Panc1 (cell line): ENCODE data around the gene EIF4G3. TPM values are rescaled to one million over a fixed set of nuclear protein-coding genes. Genes with fewer than 3 reads are reported as not detected.

ENCODE experiments used
- ATAC-seq: fragments of 200-7000 bp; cut with Tn5 transposase; 2 replicates; pipeline ENCODE4 v1.9.1; 2020; ENCODE audit warnings: mild to moderate bottlenecking, moderate library complexity
- BruUV-seq: library from RNA; stranded (reverse); fragments of 400-500 nt; replicated peaks from 2 replicates; lab custom pipeline; 2021; lab: Mats Ljungman, UMichigan
- CTCF ChIA-PET: fragments of 300-600 bp; sonication (Branson Sonifier 250); formaldehyde crosslinking; loops from one replicate; lab custom pipeline; 2022; ENCODE audit warnings: antibody characterized with exemption; lab: Charles Lee
- POLR2A ChIA-PET: fragments of 300-600 bp; sonication (Branson Sonifier 250); formaldehyde crosslinking; loops from one replicate; lab custom pipeline; 2022; ENCODE audit warnings: antibody characterized with exemption; lab: Charles Lee
- DNase-seq: peaks from one replicate; pipeline ENCODE4 v3.0.0-alpha.2; 2010; ENCODE audit warnings: low read depth, low spot score
- H3K27ac ChIP-seq: 2 replicates; pipeline ENCODE4 v1.5.1; 2011; ENCODE audit warnings: mild to moderate bottlenecking, low read length, inconsistent platforms
- H3K27me3 ChIP-seq: fragments of 200-500 bp; sonication (Bioruptor generic); 2 replicates; pipeline ENCODE4 v1.6.0; 2014; ENCODE audit warnings: low read length, inconsistent platforms; ENCODE audit not compliant: control insufficient read depth, insufficient read depth
- H3K36me3 ChIP-seq: fragments of 200-500 bp; sonication (Bioruptor generic); 2 replicates; pipeline ENCODE4 v1.5.1; 2014; ENCODE audit warnings: inconsistent platforms, mild to moderate bottlenecking, low read length, moderate library complexity; ENCODE audit not compliant: control insufficient read depth, insufficient read depth
- H3K4me1 ChIP-seq: 2 replicates; pipeline ENCODE4 v1.5.1; 2011; ENCODE audit warnings: inconsistent platforms, mild to moderate bottlenecking, low read length, moderate library complexity; ENCODE audit not compliant: control insufficient read depth, insufficient read depth
- H3K4me3 ChIP-seq, 2 experiments: 2 replicates each; pipeline ENCODE4 v1.5.1; 2011 to 2012; ENCODE audit warnings: low read depth in 2 of 2, low read length in 2 of 2, mild to moderate bottlenecking in 2 of 2, inconsistent platforms in 1 of 2, moderate library complexity in 1 of 2
- H3K9me3 ChIP-seq: fragments of 200-500 bp; sonication (Bioruptor generic); 2 replicates; pipeline ENCODE4 v1.5.1; 2014; ENCODE audit warnings: low read depth, mild to moderate bottlenecking, inconsistent platforms, low read length, moderate library complexity; ENCODE audit not compliant: control insufficient read depth, insufficient read depth
- POLR2AphosphoS5 ChIP-seq: IDR thresholded peaks from 2 replicates; pipeline ENCODE4 v1.6.1; 2012; ENCODE audit warnings: mild to moderate bottlenecking, low read depth, low read length, moderate library complexity
- SIN3A ChIP-seq: IDR thresholded peaks from 2 replicates; pipeline ENCODE4 v1.6.1; 2012; ENCODE audit warnings: low read depth, mild to moderate bottlenecking, low read length, moderate library complexity, borderline replicate concordance; ENCODE audit not compliant: insufficient read depth
- TCF7L2 ChIP-seq: IDR thresholded peaks from 2 replicates; pipeline ENCODE4 v1.6.1; 2011; ENCODE audit warnings: mild to moderate bottlenecking, low read depth, low read length, inconsistent platforms
- in situ Hi-C: cut with HindIII; loops from 2 replicates; pipeline ENCODE4 v1.10.0; 2016; ENCODE audit warnings: low sequenced_read_pairs, low pct_unique_long_range_greater_than_20kb
- intact Hi-C: fragments of 100-400 bp; cut with micrococcal nuclease; formaldehyde crosslinking; loops from one replicate; pipeline ENCODE4 v1.10.0; 2022; ENCODE audit not compliant: unreplicated experiment
- total RNA-seq: library from RNA; stranded (reverse); gene quantifications from one replicate; pipeline ENCODE4 v1.2.1, GENCODE V29; 2021; ENCODE audit not compliant: unreplicated experiment
- TF ChIP-seq, protein P1 (sequence below), 2 experiments: IDR thresholded peaks; 2 replicates each; pipeline ENCODE4 v1.6.1; 2011 to 2012; ENCODE audit warnings: low read depth in 2 of 2, control low read depth in 1 of 2, low read length in 1 of 2, mild to moderate bottlenecking in 1 of 2, moderate library complexity in 1 of 2; ENCODE audit not compliant: insufficient read depth in 1 of 2
- TF ChIP-seq, protein P2 (sequence below): fragments of 450-650 bp; IDR thresholded peaks from 2 replicates; pipeline ENCODE4 v1.5.1; 2017; ENCODE audit warnings: mild to moderate bottlenecking

Gene EIF4G3
- total RNA-seq, 1 experiment from 2014 or later = 78.6 TPM

DNA sequence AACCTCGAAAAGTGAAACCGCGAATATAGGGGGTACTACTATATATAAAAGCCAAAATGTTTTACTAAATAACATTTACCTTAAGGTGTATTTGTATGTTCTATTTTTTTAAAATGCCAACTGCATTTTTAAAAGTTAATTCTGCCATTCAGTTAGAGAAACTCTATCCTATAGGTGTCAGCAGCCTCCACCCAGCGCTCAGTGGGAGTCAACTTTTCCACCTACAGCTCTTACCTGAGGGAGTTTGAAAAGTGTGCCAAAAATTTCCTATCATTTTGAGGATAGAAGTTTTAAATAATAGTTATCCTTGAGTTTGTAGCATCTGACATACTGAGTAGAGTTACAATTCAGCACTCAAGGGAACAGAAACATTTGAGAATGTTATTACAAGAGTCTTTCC, 383.5 kb downstream of the EIF4G3 start:
- CTCF ChIA-PET = no interaction called here
- H3K4me1 ChIP-seq = peaks cover 7% of the 10 kb centered on the region
- no peak overlapping the region for H3K27ac ChIP-seq
- intact Hi-C loops (no loop called here), in situ Hi-C loops (no loop called here)
- BruUV-seq = no TSS peak
- H3K27me3 ChIP-seq = no peaks in the 10 kb centered on the region
- no peak overlapping the region for H3K4me3 ChIP-seq
- POLR2A ChIA-PET = interaction anchor here (0.6 kb wide), 1 partner anchor 75 kb away, joined by 3 read pairs; no protein-coding TSS in a partner anchor
- no peak for DNase-seq
- H3K9me3 ChIP-seq = no peaks in the 10 kb centered on the region
- no peaks in the 10 kb centered on the region for H3K36me3 ChIP-seq
- TF ChIP-seq POLR2AphosphoS5 (no peak), SIN3A (no peak)
- TF ChIP-seq, protein P1, sequence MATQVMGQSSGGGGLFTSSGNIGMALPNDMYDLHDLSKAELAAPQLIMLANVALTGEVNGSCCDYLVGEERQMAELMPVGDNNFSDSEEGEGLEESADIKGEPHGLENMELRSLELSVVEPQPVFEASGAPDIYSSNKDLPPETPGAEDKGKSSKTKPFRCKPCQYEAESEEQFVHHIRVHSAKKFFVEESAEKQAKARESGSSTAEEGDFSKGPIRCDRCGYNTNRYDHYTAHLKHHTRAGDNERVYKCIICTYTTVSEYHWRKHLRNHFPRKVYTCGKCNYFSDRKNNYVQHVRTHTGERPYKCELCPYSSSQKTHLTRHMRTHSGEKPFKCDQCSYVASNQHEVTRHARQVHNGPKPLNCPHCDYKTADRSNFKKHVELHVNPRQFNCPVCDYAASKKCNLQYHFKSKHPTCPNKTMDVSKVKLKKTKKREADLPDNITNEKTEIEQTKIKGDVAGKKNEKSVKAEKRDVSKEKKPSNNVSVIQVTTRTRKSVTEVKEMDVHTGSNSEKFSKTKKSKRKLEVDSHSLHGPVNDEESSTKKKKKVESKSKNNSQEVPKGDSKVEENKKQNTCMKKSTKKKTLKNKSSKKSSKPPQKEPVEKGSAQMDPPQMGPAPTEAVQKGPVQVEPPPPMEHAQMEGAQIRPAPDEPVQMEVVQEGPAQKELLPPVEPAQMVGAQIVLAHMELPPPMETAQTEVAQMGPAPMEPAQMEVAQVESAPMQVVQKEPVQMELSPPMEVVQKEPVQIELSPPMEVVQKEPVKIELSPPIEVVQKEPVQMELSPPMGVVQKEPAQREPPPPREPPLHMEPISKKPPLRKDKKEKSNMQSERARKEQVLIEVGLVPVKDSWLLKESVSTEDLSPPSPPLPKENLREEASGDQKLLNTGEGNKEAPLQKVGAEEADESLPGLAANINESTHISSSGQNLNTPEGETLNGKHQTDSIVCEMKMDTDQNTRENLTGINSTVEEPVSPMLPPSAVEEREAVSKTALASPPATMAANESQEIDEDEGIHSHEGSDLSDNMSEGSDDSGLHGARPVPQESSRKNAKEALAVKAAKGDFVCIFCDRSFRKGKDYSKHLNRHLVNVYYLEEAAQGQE (IDR thresholded peaks at IDR 0.05; ENCODE audit: insufficient read depth in 1 of 2, low read depth in 2 of 2, low read length in 1 of 2) = no peak
- no peak for ATAC-seq

DNA sequence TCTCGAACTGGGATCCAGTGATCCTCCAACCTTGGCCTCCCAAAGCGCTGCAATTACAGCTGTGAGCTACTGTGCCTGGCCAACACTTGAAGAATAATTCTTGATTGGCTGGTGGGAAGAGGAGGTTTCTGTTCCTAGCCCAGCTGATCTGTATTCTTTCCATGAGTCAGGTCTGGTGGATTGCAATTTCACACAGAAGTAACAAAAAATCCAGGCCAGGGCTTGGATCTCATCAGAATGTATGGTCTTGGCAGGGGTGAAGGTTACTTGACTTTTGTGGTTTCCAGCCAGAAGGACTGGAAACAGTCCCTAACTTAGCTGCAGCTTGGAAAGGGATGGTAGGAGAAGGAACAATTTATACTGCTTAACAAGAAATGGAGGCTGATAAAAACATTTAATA, 384.5 kb downstream of the EIF4G3 start:
- H3K4me1 ChIP-seq = peaks cover 14% of the 10 kb centered on the region
- intact Hi-C loops (no loop called here), in situ Hi-C loops (no loop called here)
- H3K4me3 ChIP-seq = no peak overlapping the region
- TF ChIP-seq POLR2AphosphoS5 = no peak
- no peak for TF ChIP-seq SIN3A
- TF ChIP-seq, protein P2, sequence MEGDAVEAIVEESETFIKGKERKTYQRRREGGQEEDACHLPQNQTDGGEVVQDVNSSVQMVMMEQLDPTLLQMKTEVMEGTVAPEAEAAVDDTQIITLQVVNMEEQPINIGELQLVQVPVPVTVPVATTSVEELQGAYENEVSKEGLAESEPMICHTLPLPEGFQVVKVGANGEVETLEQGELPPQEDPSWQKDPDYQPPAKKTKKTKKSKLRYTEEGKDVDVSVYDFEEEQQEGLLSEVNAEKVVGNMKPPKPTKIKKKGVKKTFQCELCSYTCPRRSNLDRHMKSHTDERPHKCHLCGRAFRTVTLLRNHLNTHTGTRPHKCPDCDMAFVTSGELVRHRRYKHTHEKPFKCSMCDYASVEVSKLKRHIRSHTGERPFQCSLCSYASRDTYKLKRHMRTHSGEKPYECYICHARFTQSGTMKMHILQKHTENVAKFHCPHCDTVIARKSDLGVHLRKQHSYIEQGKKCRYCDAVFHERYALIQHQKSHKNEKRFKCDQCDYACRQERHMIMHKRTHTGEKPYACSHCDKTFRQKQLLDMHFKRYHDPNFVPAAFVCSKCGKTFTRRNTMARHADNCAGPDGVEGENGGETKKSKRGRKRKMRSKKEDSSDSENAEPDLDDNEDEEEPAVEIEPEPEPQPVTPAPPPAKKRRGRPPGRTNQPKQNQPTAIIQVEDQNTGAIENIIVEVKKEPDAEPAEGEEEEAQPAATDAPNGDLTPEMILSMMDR = no peak
- TF ChIP-seq, protein P1 (IDR thresholded peaks at IDR 0.05; ENCODE audit: insufficient read depth in 1 of 2, low read depth in 2 of 2, low read length in 1 of 2) = no peak
- no peak for TF ChIP-seq TCF7L2
- ChIA-PET POLR2A (no interaction called here), CTCF (no interaction called here)
- H3K27ac ChIP-seq = no peak overlapping the region
- H3K36me3 ChIP-seq = no peaks in the 10 kb centered on the region
- TSS peak; percentile 62 for BruUV-seq
- ATAC-seq = no peak
- no peaks in the 10 kb centered on the region for H3K9me3 ChIP-seq
- no peaks in the 10 kb centered on the region for H3K27me3 ChIP-seq
- no peak for DNase-seq
